Measurements from ENCODE around the gene PDGFD.

PDGFD gene

GRCh38 chr11:103920449-103920848 lies 243.5 kb downstream of the PDGFD start:
- Histone ChIP-seq H3K9ac (no peak overlapping the region), H2AFZ (ENCODE audit: low read depth) (no peak overlapping the region)

GRCh38 chr11:103910721-103911120 lies 253.2 kb downstream of the PDGFD start:
- H3K36me3 ChIP-seq (ENCODE audit: insufficient read depth): no peaks in the 10 kb centered on the region
- no peak overlapping the region for H2AFZ ChIP-seq (ENCODE audit: low read depth)
- H3K27me3 ChIP-seq (ENCODE audit: insufficient read depth, low read depth): no peaks in the 10 kb centered on the region
- no peaks in the 10 kb centered on the region for H3K79me2 ChIP-seq (ENCODE audit: insufficient read depth, low read depth)
- H3K4me2 ChIP-seq: no peak overlapping the region
- no peaks in the 10 kb centered on the region for H3K4me1 ChIP-seq (ENCODE audit: low read depth, poor library complexity, severe bottlenecking)
- no peak overlapping the region for H3K27ac ChIP-seq
- no peaks in the 10 kb centered on the region for H4K20me1 ChIP-seq (ENCODE audit: insufficient read depth)
- no peak for TF ChIP-seq CTCF (conservative IDR thresholded peaks at IDR 0.05; ENCODE audit: low read depth, low read length)
- no peak overlapping the region for H3K4me3 ChIP-seq (IDR thresholded peaks at IDR 0.05; ENCODE audit: insufficient read depth, low read depth, low read length)
- H3K9ac ChIP-seq: no peak overlapping the region

More at GRCh38 chr11:103920449-103920848, 243.5 kb downstream of the PDGFD start:
- Histone ChIP-seq H3K4me1 (ENCODE audit: low read depth, poor library complexity, severe bottlenecking) (no peaks in the 10 kb centered on the region), H3K4me3 (IDR thresholded peaks at IDR 0.05; ENCODE audit: insufficient read depth, low read depth, low read length) (no peak overlapping the region), H3K27me3 (ENCODE audit: insufficient read depth, low read depth) (no peaks in the 10 kb centered on the region), H3K79me2 (ENCODE audit: insufficient read depth, low read depth) (no peaks in the 10 kb centered on the region), H4K20me1 (ENCODE audit: insufficient read depth) (no peaks in the 10 kb centered on the region), H3K36me3 (ENCODE audit: insufficient read depth) (no peaks in the 10 kb centered on the region), H3K27ac (no peak overlapping the region), H3K4me2 (no peak overlapping the region)
- TF ChIP-seq CTCF (conservative IDR thresholded peaks at IDR 0.05; ENCODE audit: low read depth, low read length): no peak

- Histone ChIP-seq H3K27me3 (ENCODE audit: insufficient read depth, low read depth) (no peaks in the 10 kb centered on the region), H2AFZ (ENCODE audit: low read depth) (no peak overlapping the region)
These were observed 256.1 kb downstream of the PDGFD start for GRCh38 chr11:103907548-103908455.

GRCh38 chr11:103907136-103907535 lies 256.8 kb downstream of the PDGFD start:
- Histone ChIP-seq H3K9ac (no peak overlapping the region), H2AFZ (ENCODE audit: low read depth) (no peak overlapping the region), H3K27ac (no peak overlapping the region), H3K36me3 (ENCODE audit: insufficient read depth) (no peaks in the 10 kb centered on the region), H4K20me1 (ENCODE audit: insufficient read depth) (no peaks in the 10 kb centered on the region), H3K79me2 (ENCODE audit: insufficient read depth, low read depth) (no peaks in the 10 kb centered on the region), H3K4me1 (ENCODE audit: low read depth, poor library complexity, severe bottlenecking) (no peaks in the 10 kb centered on the region), H3K27me3 (ENCODE audit: insufficient read depth, low read depth) (no peaks in the 10 kb centered on the region), H3K4me2 (no peak overlapping the region), H3K4me3 (IDR thresholded peaks at IDR 0.05; ENCODE audit: insufficient read depth, low read depth, low read length) (no peak overlapping the region)
- no peak for TF ChIP-seq CTCF (conservative IDR thresholded peaks at IDR 0.05; ENCODE audit: low read depth, low read length)

More at GRCh38 chr11:103907548-103908455, 256.1 kb downstream of the PDGFD start:
- no peaks in the 10 kb centered on the region for H3K4me1 ChIP-seq (ENCODE audit: low read depth, poor library complexity, severe bottlenecking)
- no peaks in the 10 kb centered on the region for H4K20me1 ChIP-seq (ENCODE audit: insufficient read depth)
- H3K36me3 ChIP-seq (ENCODE audit: insufficient read depth): no peaks in the 10 kb centered on the region
- H3K27ac ChIP-seq: no peak overlapping the region
- no peak overlapping the region for H3K4me3 ChIP-seq (IDR thresholded peaks at IDR 0.05; ENCODE audit: insufficient read depth, low read depth, low read length)
- H3K79me2 ChIP-seq (ENCODE audit: insufficient read depth, low read depth): no peaks in the 10 kb centered on the region
- no peak overlapping the region for H3K9ac ChIP-seq
- H3K4me2 ChIP-seq: no peak overlapping the region
- no peak for TF ChIP-seq CTCF (conservative IDR thresholded peaks at IDR 0.05; ENCODE audit: low read depth, low read length)
